Measurements from ENCODE around the gene LY9.

The LY9 gene, protein sequence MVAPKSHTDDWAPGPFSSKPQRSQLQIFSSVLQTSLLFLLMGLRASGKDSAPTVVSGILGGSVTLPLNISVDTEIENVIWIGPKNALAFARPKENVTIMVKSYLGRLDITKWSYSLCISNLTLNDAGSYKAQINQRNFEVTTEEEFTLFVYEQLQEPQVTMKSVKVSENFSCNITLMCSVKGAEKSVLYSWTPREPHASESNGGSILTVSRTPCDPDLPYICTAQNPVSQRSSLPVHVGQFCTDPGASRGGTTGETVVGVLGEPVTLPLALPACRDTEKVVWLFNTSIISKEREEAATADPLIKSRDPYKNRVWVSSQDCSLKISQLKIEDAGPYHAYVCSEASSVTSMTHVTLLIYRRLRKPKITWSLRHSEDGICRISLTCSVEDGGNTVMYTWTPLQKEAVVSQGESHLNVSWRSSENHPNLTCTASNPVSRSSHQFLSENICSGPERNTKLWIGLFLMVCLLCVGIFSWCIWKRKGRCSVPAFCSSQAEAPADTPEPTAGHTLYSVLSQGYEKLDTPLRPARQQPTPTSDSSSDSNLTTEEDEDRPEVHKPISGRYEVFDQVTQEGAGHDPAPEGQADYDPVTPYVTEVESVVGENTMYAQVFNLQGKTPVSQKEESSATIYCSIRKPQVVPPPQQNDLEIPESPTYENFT

GRCh38 chr1:160795951-160796383 is at the start of gene LY9:
LY9 (plus strand) TSS chr1:160796174; CDS start chr1:160796188, 14 bp downstream.
- DNase-seq, result peak; percentile 71 to 76

GRCh38 chr1:160746836-160747500 is 49.0 kb upstream of the LY9 start:
- DNase-seq, result no peak

DNA sequence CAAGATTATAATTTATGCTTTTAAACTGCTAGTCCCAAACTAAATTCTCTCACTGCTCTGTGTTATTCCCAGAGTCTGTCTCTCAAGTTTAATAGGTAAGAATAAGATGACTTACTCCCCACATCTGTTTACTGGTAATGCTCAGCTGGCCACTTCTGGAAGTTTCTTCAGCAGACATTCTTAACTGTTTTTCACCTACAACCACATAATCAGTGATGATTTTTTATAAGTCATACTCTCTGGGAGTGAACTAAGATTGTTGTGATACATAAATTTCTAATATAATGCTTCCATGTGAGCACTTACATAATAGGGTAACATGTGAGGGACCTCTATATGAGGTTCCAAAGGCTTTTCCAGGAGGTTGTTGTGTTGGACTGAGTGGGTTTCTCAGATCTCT is 48.3 kb upstream of the LY9 start:
- no peak for DNase-seq

- DNase-seq, result no peak
Measured at GRCh38 chr1:160748181-160748877, 47.6 kb upstream of the LY9 start.

- DNase-seq, result no peak
Measured at GRCh38 chr1:160748878-160749269, 47.1 kb upstream of the LY9 start.

DNA sequence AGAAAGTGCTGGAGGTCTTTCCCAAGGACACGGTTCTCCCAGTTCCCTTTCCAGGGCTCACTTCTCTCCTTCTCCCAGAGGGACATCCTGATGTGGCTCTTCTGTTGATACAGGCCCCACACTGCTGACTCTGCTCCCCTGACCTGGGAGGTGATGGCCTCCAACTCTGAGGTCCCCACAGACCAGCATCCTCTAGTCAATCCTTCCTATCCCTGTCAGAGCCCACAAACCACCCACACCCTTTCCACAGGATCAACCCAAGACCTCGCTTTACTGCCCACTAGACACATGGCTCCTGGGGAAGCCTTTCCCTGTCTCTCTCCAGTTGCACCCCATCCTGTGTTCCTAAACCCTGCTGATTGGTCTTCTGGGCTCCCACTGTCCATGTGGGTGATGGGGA is 45.4 kb upstream of the LY9 start:
- DNase-seq, result no peak

DNA sequence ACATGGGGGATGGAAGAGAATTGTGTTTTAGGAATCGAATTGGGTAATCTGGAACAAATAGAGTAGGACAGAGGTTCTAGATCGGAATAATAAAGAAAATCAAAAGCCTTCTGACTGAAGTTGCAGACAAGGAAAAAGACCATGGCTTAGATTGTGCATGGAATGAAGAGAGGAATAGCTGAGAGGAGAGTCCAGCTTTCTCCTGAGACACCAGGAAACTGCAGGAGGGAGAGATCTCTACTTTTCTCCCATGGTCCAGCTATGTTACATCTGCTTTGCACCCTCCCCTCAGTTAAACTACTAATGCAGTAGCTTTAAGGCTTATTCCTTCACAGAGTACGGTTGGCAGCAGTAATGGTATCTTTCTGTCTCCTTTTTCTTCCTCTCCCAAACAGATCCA is 43.6 kb upstream of the LY9 start:
- DNase-seq, result no peak

DNA sequence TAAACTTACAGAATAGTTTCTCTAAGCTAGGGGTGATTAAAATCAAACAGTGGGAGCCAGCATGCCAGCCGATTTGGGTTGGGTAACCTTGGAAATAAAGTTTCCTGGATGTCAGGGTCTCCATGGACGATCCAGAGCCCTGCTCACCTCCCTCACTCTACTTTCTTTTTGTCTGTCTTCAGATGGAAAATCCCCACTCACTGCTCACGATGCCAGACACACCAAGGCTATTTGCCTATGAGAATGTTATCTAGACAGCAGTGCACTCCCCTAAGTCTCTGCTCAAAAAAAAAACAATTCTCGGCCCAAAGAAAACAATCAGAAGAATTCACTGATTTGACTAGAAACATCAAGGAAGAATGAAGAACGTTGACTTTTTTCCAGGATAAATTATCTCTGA is 43.0 kb upstream of the LY9 start:
- DNase-seq, result no peak

- no peak for DNase-seq
Measured at GRCh38 chr1:160753594-160753993, 42.4 kb upstream of the LY9 start.

DNA sequence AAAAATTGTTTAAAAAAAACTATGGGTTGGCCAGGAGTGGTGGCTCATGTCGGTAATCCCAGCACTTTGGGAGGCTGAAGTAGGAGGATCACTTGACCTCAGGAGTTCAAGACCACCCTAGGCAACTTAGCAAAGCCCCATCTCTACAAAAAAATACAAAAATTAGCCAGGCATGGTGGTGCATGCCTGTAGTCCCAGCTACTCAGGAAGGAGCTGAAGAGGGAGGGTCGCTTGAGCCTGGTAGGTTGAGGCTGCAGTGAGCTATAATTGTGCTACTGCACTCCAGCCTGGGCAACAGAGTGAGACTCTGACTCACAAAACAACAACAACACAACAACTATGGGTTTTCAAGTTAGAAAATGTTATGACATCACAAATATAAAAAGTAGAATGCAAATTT is 40.5 kb upstream of the LY9 start:
- DNase-seq, result no peak

GRCh38 chr1:160755911-160756848 is 39.8 kb upstream of the LY9 start:
- no peak for DNase-seq

DNA sequence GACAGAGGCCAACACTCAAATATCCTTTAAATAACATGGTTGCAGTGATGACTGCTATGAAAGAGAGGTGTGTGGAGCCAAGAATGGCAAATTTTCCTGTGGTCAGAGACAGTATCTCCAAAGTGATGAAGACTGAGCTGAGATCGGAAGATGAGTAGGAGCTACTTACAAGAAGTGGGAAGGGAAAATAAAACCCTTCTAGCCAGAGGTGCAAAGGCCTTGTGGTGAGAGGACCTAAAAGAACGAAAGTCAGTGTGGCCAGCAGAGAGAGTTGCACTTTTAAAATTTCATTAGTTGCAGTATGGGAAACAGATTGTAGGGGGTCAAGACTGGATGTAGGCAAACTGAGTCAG is 39.1 kb upstream of the LY9 start:
- DNase-seq, result no peak

- DNase-seq, result no peak
Measured at GRCh38 chr1:160758521-160758920, 37.5 kb upstream of the LY9 start.

DNA sequence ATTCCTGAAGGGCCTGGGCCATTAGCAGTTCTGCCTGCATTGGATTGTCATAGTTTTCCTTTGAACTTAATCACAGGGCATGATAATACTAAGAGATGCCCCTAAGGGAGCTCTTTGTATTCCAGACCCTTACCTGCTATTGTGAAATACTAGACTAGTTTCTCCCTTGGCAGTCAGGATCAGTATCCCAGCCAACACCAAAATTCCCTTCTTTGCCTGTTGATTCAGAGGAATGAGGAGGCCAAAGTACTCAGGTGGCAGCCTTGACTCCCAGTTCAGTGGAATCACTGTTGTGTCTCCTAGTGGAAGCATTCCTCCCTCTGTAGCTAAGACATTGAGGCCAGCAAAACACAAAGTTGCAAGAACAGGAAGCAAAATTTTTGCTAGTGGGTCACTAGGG is 36.2 kb upstream of the LY9 start:
- no peak for DNase-seq

DNA sequence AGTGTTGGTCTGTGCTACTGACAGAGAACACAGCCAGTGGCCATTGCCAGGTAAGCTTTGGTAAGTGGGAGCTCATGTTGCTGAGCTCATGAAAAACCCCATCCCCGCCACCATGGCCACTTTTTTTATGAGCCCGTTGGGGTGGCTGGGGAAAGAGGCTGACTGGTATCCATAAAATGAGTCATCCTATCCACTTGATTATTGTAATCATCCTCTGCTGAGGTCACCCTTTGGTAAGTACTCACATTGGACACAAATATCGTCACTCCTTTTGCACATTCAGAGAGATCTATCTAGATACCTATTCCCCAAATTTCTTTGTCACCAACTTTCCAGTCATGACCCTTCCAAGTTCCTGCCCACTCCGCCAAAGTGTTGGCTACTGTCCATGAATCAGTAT is 34.9 kb upstream of the LY9 start:
- DNase-seq, result no peak

- no peak for DNase-seq
Measured at GRCh38 chr1:160761886-160762285, 34.1 kb upstream of the LY9 start.

- no peak for DNase-seq
Measured at GRCh38 chr1:160763993-160764392, 32.0 kb upstream of the LY9 start.

DNA sequence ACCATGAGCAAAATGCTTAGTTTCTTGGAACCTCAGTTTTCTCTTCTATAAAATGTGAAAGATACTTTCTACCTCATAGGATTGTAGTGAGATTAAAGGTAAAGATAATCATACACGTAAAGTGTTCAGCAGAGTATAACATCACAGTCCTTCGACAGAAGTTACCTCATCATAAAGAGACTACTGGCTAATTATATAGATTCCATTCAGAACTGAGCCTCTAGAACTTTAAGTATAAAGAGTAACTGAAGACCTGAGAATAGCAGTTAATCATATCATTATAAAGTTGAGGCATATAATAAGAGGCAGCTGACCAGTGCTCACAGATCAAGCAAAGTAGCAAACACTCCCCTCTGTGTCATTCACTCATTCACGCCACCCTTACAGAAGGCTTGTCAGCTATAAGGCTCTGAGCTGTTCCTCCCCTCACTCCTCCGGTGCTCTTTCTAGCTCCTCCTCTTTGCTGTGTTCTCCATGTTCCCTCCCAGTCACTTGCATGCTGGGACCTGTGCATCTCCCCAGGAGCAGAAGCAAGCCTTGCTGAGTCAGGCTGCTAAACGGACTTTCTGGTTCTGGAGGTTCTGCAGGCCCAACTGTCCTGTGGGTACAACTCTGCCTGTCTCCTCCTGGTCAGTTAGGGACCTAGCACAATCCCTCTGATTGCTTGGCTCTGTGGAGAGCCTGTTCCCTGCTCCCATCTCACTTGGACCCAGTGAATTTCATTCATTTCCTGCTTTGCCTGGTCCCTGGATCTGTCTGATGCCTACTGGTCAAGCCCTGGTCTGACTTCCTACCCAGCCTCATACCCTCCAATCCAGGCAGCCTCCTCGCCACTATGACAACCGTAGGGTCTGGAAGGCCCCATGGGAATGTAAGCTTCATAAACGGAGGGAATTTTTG is 28.3 kb upstream of the LY9 start:
- peak; percentile 47 to 51 for DNase-seq

DNA sequence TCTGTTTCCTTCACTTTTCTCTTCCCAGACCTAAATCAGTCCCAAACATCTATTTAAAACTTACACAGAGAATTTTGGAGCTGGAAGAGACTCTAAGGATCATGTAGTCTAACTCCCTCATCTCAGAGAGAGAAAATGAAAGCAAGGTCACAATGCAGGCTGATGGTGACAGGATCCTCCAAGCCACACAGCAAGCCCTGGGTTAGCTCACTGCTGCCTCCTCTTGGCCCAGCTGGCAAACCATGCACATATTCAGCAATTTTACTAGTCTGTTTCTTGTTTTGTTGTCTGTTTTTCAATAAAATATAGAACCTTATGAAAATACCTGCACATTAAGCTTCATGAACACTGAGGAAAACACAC is 27.7 kb upstream of the LY9 start:
- peak; percentile 87 to 88 for DNase-seq

GRCh38 chr1:160772331-160772730 is 23.6 kb upstream of the LY9 start:
- DNase-seq, result no peak

- DNase-seq, result no peak
Measured at GRCh38 chr1:160773093-160773492, 22.9 kb upstream of the LY9 start.
